Posterior vena cava (tissue), 2 donors: ENCODE measurements around the gene PCSK5. TPM values are rescaled to one million over a fixed set of nuclear protein-coding genes. Genes with fewer than 3 reads are reported as not detected.

Experiments
- DNase-seq: peaks from one replicate; pipeline ENCODE4 v3.0.0-alpha.2; 2020; ENCODE audit warnings: low spot score
- intact Hi-C, 2 donors: fragments of 100-400 bp; cut with DNase I; formaldehyde crosslinking; loops; one replicate each; pipeline versions ENCODE4 v1.14.1 to v1.14.2; 2022 to 2023
- total RNA-seq, 2 donors: library from RNA; stranded (reverse); fragmentation: NEBNext Ultra II Directional; extraction: Animal tissue kit (Norgen Biotek cat#: 25700); gene quantifications; one replicate each; pipeline ENCODE4 v1.2.1, GENCODE V29; 2021
- donor health status: DM: yes; HTN: yes; CAD: no.
- donor health status: DM: yes; HTN: yes; CAD: no.

Gene PCSK5
- total RNA-seq, 2 donors from 2014 or later: 67.9 to 84.2 TPM

GRCh38 chr9:76092572-76092971 is 202.1 kb downstream of the PCSK5 start:
- intact Hi-C loops: no loop called here
- no peak for DNase-seq

GRCh38 chr9:76095585-76095984 is 205.1 kb downstream of the PCSK5 start:
- intact Hi-C loops: no loop called here
- no peak for DNase-seq

GRCh38 chr9:76099516-76099915 is 209.0 kb downstream of the PCSK5 start:
- intact Hi-C loops: no loop called here

GRCh38 chr9:76101075-76101474 is 210.6 kb downstream of the PCSK5 start:
- DNase-seq: no peak
- intact Hi-C loops: no loop called here

More at GRCh38 chr9:76099516-76099915, 209.0 kb downstream of the PCSK5 start:
- DNase-seq: no peak

GRCh38 chr9:76101491-76101890 is 211.0 kb downstream of the PCSK5 start:
- DNase-seq: no peak

GRCh38 chr9:76101947-76102346 is 211.5 kb downstream of the PCSK5 start:
- intact Hi-C loops: no loop called here

More at GRCh38 chr9:76101491-76101890, 211.0 kb downstream of the PCSK5 start:
- intact Hi-C loops: no loop called here

GRCh38 chr9:76103531-76104315 is 213.2 kb downstream of the PCSK5 start:
- intact Hi-C loops: no loop called here
- DNase-seq: no peak

More at GRCh38 chr9:76101947-76102346, 211.5 kb downstream of the PCSK5 start:
- DNase-seq: no peak

GRCh38 chr9:76107482-76107881 is 217.0 kb downstream of the PCSK5 start:
- intact Hi-C loops: no loop called here
- no peak for DNase-seq

GRCh38 chr9:76109953-76110352 is 219.5 kb downstream of the PCSK5 start:
- intact Hi-C loops: no loop called here
- no peak for DNase-seq

GRCh38 chr9:76112151-76112550 is 221.7 kb downstream of the PCSK5 start:
- DNase-seq: no peak
- intact Hi-C loops: no loop called here

- DNase-seq: no peak
- intact Hi-C loops: no loop called here
These were observed 223.7 kb downstream of the PCSK5 start for GRCh38 chr9:76114144-76114543.

- intact Hi-C loops: no loop called here
- no peak for DNase-seq
These were observed 224.9 kb downstream of the PCSK5 start for GRCh38 chr9:76115396-76115795.

GRCh38 chr9:76115982-76116646 is 225.6 kb downstream of the PCSK5 start:
- intact Hi-C loops: no loop called here

GRCh38 chr9:76116913-76117312 is 226.4 kb downstream of the PCSK5 start:
- no peak for DNase-seq
- intact Hi-C loops: no loop called here

More at GRCh38 chr9:76115982-76116646, 225.6 kb downstream of the PCSK5 start:
- no peak for DNase-seq

- no peak for DNase-seq
- intact Hi-C loops: no loop called here
These were observed 237.2 kb downstream of the PCSK5 start for GRCh38 chr9:76127637-76128036.

- no peak for DNase-seq
- intact Hi-C loops: no loop called here
These were observed 245.4 kb downstream of the PCSK5 start for GRCh38 chr9:76135902-76136301.

GRCh38 chr9:76136986-76137385 is 246.5 kb downstream of the PCSK5 start:
- intact Hi-C loops: no loop called here
- DNase-seq: no peak

GRCh38 chr9:76137931-76138330 is 247.5 kb downstream of the PCSK5 start:
- intact Hi-C loops: no loop called here
- DNase-seq: no peak

- intact Hi-C loops: no loop called here
- no peak for DNase-seq
These were observed 247.9 kb downstream of the PCSK5 start for GRCh38 chr9:76138360-76138759.

GRCh38 chr9:76143834-76144233 is 253.4 kb downstream of the PCSK5 start:
- intact Hi-C loops: no loop called here
- no peak for DNase-seq

- intact Hi-C loops: no loop called here
- no peak for DNase-seq
These were observed 259.5 kb downstream of the PCSK5 start for GRCh38 chr9:76150013-76150412.
